Liver (tissue), 9 donors: Measurements from ENCODE around the gene RALGPS1. TPM values are rescaled to one million over a fixed set of nuclear protein-coding genes. Genes with fewer than 3 reads are reported as not detected.

Experiments used
- DNase-seq: peaks from one replicate; pipeline ENCODE4 v3.0.0-alpha.2; 2017; ENCODE audit warnings: low spot score
- H3K27ac ChIP-seq, 2 donors: one replicate each; pipeline ENCODE4 v1.7.0; 2013; ENCODE audit warnings: inconsistent platforms in 2 of 2, low read length in 2 of 2, control low read depth in 1 of 2, low read depth in 1 of 2, mild to moderate bottlenecking in 1 of 2
- H3K27me3 ChIP-seq, 4 donors: one replicate each; pipeline versions ENCODE4 v1.6.1 to v1.7.0; 2013; ENCODE audit warnings: low read length in 3 of 4, inconsistent platforms in 1 of 4, mild to moderate bottlenecking in 1 of 4, moderate library complexity in 1 of 4; ENCODE audit not compliant: control insufficient read depth in 4 of 4, insufficient read depth in 4 of 4
- H3K36me3 ChIP-seq, 4 donors: one replicate each; pipeline versions ENCODE4 v1.6.1 to v1.7.0; 2013; ENCODE audit warnings: low read length in 3 of 4, mild to moderate bottlenecking in 3 of 4, low read depth in 1 of 4, moderate library complexity in 1 of 4; ENCODE audit not compliant: control insufficient read depth in 4 of 4, insufficient read depth in 3 of 4
- H3K4me1 ChIP-seq, 4 donors: one replicate each; pipeline versions ENCODE4 v1.6.1 to v1.7.0; 2013; ENCODE audit warnings: low read length in 3 of 4, mild to moderate bottlenecking in 3 of 4, moderate library complexity in 1 of 4; ENCODE audit not compliant: control insufficient read depth in 4 of 4, insufficient read depth in 4 of 4
- H3K4me3 ChIP-seq, 3 donors: one replicate each; pipeline versions ENCODE4 v1.6.1 to v1.7.0; 2013; ENCODE audit warnings: low read length in 3 of 3, control low read depth in 1 of 3, low read depth in 1 of 3, mild to moderate bottlenecking in 1 of 3
- H3K9ac ChIP-seq, 2 donors: one replicate each; pipeline ENCODE4 v1.7.0; 2013; ENCODE audit warnings: low read length in 2 of 2, mild to moderate bottlenecking in 2 of 2, moderate library complexity in 2 of 2, control low read depth in 1 of 2, low read depth in 1 of 2
- H3K9me3 ChIP-seq, 4 donors: one replicate each; pipeline versions ENCODE4 v1.6.1 to v1.7.0; 2013; ENCODE audit warnings: low read length in 3 of 4; ENCODE audit not compliant: control insufficient read depth in 4 of 4
- EGR1 ChIP-seq, 2 donors: IDR thresholded peaks; 2 replicates each; pipeline ENCODE4 v1.6.1; 2016 to 2018; ENCODE audit warnings: antibody characterized with exemption in 2 of 2, low read depth in 2 of 2
- FOXA1 ChIP-seq: IDR thresholded peaks from 2 replicates; pipeline ENCODE4 v1.6.1; 2016; ENCODE audit warnings: antibody characterized with exemption
- FOXA2 ChIP-seq: IDR thresholded peaks from 2 replicates; pipeline ENCODE4 v1.6.1; 2016; ENCODE audit warnings: antibody characterized with exemption
- GABPA ChIP-seq, 2 donors: IDR thresholded peaks in 1 of 2; conservative IDR thresholded peaks in 1 of 2; 2 replicates each; pipeline ENCODE4 v1.6.1; 2016; ENCODE audit warnings: antibody characterized with exemption in 2 of 2, mild to moderate bottlenecking in 1 of 2, moderate library complexity in 1 of 2
- HNF4A ChIP-seq, 2 donors: conservative IDR thresholded peaks; 2 replicates each; pipeline ENCODE4 v1.6.1; 2016; ENCODE audit warnings: antibody characterized with exemption in 2 of 2, mild to moderate bottlenecking in 2 of 2
- HNF4G ChIP-seq: IDR thresholded peaks from 2 replicates; pipeline ENCODE4 v1.6.1; 2016; ENCODE audit warnings: antibody characterized with exemption
- JUND ChIP-seq, 2 donors: IDR thresholded peaks; 2 replicates each; pipeline ENCODE4 v1.6.1; 2016; ENCODE audit warnings: antibody characterized with exemption in 2 of 2
- NR2F2 ChIP-seq: IDR thresholded peaks from 2 replicates; pipeline ENCODE4 v1.6.1; 2016; ENCODE audit warnings: antibody characterized with exemption
- RAD21 ChIP-seq, 2 donors: IDR thresholded peaks; 2 replicates each; pipeline ENCODE4 v1.6.1; 2016; ENCODE audit warnings: antibody characterized with exemption in 2 of 2, mild to moderate bottlenecking in 2 of 2
- RXRA ChIP-seq, 2 donors: IDR thresholded peaks; 2 replicates each; pipeline ENCODE4 v1.6.1; 2017 to 2018; ENCODE audit warnings: antibody characterized with exemption in 2 of 2, mild to moderate bottlenecking in 1 of 2
- SP1 ChIP-seq: IDR thresholded peaks from 2 replicates; pipeline ENCODE4 v1.6.1; 2018; ENCODE audit warnings: antibody characterized with exemption, mild to moderate bottlenecking
- TAF1 ChIP-seq: conservative IDR thresholded peaks from 2 replicates; pipeline ENCODE4 v1.6.1; 2016; ENCODE audit warnings: antibody characterized with exemption, mild to moderate bottlenecking
- YY1 ChIP-seq: IDR thresholded peaks from 2 replicates; pipeline ENCODE4 v1.6.1; 2016; ENCODE audit warnings: antibody characterized with exemption, mild to moderate bottlenecking
- WGBS: extraction: QIAGEN DNeasy Blood & Tissue Kit; methylation state at CpG from one replicate; pipeline ENCODE4 v1.1.7; 2013; 5-methylcytosine and 5-hydroxymethylcytosine counted together
- polyA plus RNA-seq, 2 donors: library from polyadenylated mRNA; stranded (reverse) in 1 of 2; unstranded in 1 of 2; fragments of 200-250 nt in 1 of 2; fragments of >200 nt in 1 of 2; fragmentation: Nextera tagmentation in 1 of 2; extraction: Ambion mirVana in 1 of 2; gene quantifications; one replicate each; pipeline versions ENCODE4 v1.2.1 to v1.2.3, GENCODE V29; 2013 to 2015
- total RNA-seq, 2 donors: library from RNA; depleted of rRNA; stranded (reverse); fragments of >200 nt; gene quantifications; one replicate each; pipeline ENCODE4 v1.2.3, GENCODE V29; 2014
- TF ChIP-seq, protein P1 (sequence below): IDR thresholded peaks from 2 replicates; pipeline ENCODE4 v1.6.1; 2016; ENCODE audit warnings: antibody characterized with exemption, mild to moderate bottlenecking
- TF ChIP-seq, protein P2 (sequence below): fragments of 150-350 bp; IDR thresholded peaks from 2 replicates; pipeline ENCODE4 v1.5.1; 2017; ENCODE audit warnings: improper control_type of control experiment, low read depth, low read length; ENCODE audit not compliant: missing input control
- TF ChIP-seq, protein P3 (sequence below): IDR thresholded peaks from 2 replicates; pipeline ENCODE4 v1.6.1; 2016; ENCODE audit warnings: antibody characterized with exemption
- TF ChIP-seq, protein P4 (sequence below): IDR thresholded peaks from 2 replicates; pipeline ENCODE4 v1.6.1; 2016; ENCODE audit warnings: antibody characterized with exemption
- TF ChIP-seq, protein P5 (sequence below): IDR thresholded peaks from 2 replicates; pipeline ENCODE4 v1.6.1; 2016; ENCODE audit warnings: antibody characterized with exemption
- donor health status: healthy.
- donor health status: healthy.
- donor health status: healthy.
- donor health status: healthy.
- donor health status: healthy.

RALGPS1 gene
- total and polyA plus RNA-seq, 4 donors, result 1.4 to 2.7 (median 2.0) TPM

DNA sequence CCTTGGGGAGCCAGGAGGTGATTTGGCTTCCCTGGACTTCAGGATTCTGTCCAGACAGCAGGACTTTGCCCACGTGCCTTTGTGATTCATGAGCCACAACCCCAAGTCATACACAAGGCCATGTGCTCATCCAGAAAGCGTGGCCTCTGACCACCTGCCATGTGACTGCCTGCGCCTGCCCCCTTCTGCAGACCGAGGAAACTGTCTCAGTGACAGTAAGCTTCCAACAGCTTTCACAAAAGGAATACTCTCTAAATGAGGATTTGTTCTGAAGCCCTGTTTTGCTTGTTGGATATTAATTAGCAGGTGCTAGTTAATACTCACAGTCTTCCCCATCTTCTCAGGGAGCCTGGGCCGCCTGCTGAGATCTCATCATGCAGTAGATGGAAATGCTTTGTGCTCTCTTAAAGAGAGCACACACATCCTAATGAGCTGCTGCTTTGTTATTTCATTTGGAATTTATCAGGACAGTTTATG is 244.8 kb downstream of the RALGPS1 start:
- DNase-seq, result no peak
- WGBS, result 32% methylated on average over 5 of the region's 5 CpGs
- TF ChIP-seq FOXA1, result no peak
- TF ChIP-seq TAF1, result no peak
- no peak for TF ChIP-seq EGR1 (IDR thresholded peaks at IDR 0.05; ENCODE audit: low read depth in 2 of 2)
- TF ChIP-seq, protein P1, sequence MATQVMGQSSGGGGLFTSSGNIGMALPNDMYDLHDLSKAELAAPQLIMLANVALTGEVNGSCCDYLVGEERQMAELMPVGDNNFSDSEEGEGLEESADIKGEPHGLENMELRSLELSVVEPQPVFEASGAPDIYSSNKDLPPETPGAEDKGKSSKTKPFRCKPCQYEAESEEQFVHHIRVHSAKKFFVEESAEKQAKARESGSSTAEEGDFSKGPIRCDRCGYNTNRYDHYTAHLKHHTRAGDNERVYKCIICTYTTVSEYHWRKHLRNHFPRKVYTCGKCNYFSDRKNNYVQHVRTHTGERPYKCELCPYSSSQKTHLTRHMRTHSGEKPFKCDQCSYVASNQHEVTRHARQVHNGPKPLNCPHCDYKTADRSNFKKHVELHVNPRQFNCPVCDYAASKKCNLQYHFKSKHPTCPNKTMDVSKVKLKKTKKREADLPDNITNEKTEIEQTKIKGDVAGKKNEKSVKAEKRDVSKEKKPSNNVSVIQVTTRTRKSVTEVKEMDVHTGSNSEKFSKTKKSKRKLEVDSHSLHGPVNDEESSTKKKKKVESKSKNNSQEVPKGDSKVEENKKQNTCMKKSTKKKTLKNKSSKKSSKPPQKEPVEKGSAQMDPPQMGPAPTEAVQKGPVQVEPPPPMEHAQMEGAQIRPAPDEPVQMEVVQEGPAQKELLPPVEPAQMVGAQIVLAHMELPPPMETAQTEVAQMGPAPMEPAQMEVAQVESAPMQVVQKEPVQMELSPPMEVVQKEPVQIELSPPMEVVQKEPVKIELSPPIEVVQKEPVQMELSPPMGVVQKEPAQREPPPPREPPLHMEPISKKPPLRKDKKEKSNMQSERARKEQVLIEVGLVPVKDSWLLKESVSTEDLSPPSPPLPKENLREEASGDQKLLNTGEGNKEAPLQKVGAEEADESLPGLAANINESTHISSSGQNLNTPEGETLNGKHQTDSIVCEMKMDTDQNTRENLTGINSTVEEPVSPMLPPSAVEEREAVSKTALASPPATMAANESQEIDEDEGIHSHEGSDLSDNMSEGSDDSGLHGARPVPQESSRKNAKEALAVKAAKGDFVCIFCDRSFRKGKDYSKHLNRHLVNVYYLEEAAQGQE, result no peak
- TF ChIP-seq HNF4A (conservative IDR thresholded peaks at IDR 0.05), result peak; percentile 73 to 84
- TF ChIP-seq, protein P2, sequence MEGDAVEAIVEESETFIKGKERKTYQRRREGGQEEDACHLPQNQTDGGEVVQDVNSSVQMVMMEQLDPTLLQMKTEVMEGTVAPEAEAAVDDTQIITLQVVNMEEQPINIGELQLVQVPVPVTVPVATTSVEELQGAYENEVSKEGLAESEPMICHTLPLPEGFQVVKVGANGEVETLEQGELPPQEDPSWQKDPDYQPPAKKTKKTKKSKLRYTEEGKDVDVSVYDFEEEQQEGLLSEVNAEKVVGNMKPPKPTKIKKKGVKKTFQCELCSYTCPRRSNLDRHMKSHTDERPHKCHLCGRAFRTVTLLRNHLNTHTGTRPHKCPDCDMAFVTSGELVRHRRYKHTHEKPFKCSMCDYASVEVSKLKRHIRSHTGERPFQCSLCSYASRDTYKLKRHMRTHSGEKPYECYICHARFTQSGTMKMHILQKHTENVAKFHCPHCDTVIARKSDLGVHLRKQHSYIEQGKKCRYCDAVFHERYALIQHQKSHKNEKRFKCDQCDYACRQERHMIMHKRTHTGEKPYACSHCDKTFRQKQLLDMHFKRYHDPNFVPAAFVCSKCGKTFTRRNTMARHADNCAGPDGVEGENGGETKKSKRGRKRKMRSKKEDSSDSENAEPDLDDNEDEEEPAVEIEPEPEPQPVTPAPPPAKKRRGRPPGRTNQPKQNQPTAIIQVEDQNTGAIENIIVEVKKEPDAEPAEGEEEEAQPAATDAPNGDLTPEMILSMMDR, result peak; percentile 40
- peak; percentile 26 for TF ChIP-seq YY1
- no peak for TF ChIP-seq HNF4G
- TF ChIP-seq SP1, result peak; percentile 36
- TF ChIP-seq RXRA (IDR thresholded peaks at IDR 0.05), result peak; percentile 89 to 93
- TF ChIP-seq, protein P3, sequence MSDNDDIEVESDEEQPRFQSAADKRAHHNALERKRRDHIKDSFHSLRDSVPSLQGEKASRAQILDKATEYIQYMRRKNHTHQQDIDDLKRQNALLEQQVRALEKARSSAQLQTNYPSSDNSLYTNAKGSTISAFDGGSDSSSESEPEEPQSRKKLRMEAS, result peak; percentile 99
- TF ChIP-seq, protein P4, sequence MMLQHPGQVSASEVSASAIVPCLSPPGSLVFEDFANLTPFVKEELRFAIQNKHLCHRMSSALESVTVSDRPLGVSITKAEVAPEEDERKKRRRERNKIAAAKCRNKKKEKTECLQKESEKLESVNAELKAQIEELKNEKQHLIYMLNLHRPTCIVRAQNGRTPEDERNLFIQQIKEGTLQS, result no peak
- TF ChIP-seq RAD21 (IDR thresholded peaks at IDR 0.05), result peak; percentile 60
- no peak for TF ChIP-seq GABPA (IDR thresholded peaks at IDR 0.05 in 1 of 2, conservative IDR thresholded peaks at IDR 0.05 in 1 of 2)
- TF ChIP-seq NR2F2, result no peak
- TF ChIP-seq FOXA2, result no peak
- TF ChIP-seq, protein P5, sequence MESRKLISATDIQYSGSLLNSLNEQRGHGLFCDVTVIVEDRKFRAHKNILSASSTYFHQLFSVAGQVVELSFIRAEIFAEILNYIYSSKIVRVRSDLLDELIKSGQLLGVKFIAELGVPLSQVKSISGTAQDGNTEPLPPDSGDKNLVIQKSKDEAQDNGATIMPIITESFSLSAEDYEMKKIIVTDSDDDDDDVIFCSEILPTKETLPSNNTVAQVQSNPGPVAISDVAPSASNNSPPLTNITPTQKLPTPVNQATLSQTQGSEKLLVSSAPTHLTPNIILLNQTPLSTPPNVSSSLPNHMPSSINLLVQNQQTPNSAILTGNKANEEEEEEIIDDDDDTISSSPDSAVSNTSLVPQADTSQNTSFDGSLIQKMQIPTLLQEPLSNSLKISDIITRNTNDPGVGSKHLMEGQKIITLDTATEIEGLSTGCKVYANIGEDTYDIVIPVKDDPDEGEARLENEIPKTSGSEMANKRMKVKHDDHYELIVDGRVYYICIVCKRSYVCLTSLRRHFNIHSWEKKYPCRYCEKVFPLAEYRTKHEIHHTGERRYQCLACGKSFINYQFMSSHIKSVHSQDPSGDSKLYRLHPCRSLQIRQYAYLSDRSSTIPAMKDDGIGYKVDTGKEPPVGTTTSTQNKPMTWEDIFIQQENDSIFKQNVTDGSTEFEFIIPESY, result peak; percentile 30
- peak; percentile 15 to 45 for TF ChIP-seq JUND (IDR thresholded peaks at IDR 0.05)
- Histone ChIP-seq H3K27me3 (no peaks in the 10 kb centered on the region), H3K27ac (peak overlapping the region; percentile 52 to 59), H3K4me3 (no peak overlapping the region), H3K9me3 (no peaks in the 10 kb centered on the region), H3K36me3 (no peaks in the 10 kb centered on the region), H3K4me1 (peaks cover 0 to 14% (median 7%) of the 10 kb centered on the region in 4 donors), H3K9ac (no peak overlapping the region)
